ENCODE data around the gene TMEM219. TPM values are rescaled to one million over a fixed set of nuclear protein-coding genes. Genes with fewer than 3 reads are reported as not detected.
A peak's percentile ranks its signal among the peaks of the same experiment; 100 is the strongest.

The TMEM219 gene
- total and polyA plus RNA-seq, 9 of the 15 experiments (the other 6 are each of a cell fraction or from before 2014, with no cell fraction given), result 35.3 to 62.8 (median 55.5) TPM

GRCh38 chr16:30005341-30006094 lies 43.6 kb downstream of the TMEM219 start:
- H3K4me2 ChIP-seq (ENCODE audit: insufficient read depth, low read length), result no peak overlapping the region
- CTCF ChIA-PET (ENCODE audit: low intra/inter-chr PET ratio), result interaction anchor here (0.5 to 1.1 kb wide), 3 partner anchors 142 to 312 kb away, joined by 3 to 5 read pairs (median 4); partner anchors contain the start of gene CDIPT
- ATAC-seq, result peak; percentile 87
- no peaks in the 10 kb centered on the region for H3K9me1 ChIP-seq (ENCODE audit: control insufficient read depth, insufficient read depth, low read length)
- no peak overlapping the region for H3K9ac ChIP-seq (ENCODE audit: insufficient read depth in 1 of 2, low read depth in 2 of 2, low read length in 2 of 2)
- peak; percentile 79 for FAIRE-seq
- H2AFZ ChIP-seq (ENCODE audit: low read depth, low read length), result no peak overlapping the region
- peaks cover 12% of the 10 kb centered on the region; the same call in 1 of the 3 replicates for H3K36me3 ChIP-seq (ENCODE audit: control insufficient read depth, insufficient read depth, low read length)
- peaks cover 0 to 9% of the 10 kb centered on the region in 2 experiments; a peak in 3 of 5 replicates for H3K27me3 ChIP-seq (ENCODE audit: control insufficient read depth in 2 of 2, insufficient read depth in 2 of 2, low read length in 2 of 2)
- intact Hi-C loops (cut with micrococcal nuclease), result loop anchor here (5.0 kb wide), 1 partner anchor 143 kb away; the partner anchor contains the start of gene CDIPT
- no peak overlapping the region for H3K27ac ChIP-seq (ENCODE audit: extremely low read depth, low read depth, low read length)
- WGBS (ENCODE audit: insufficient coverage, low coverage, missing lambda C conversion rate), result 71% methylated on average over 27 of the region's 35 CpGs
- peaks cover 0 to 68% of the 10 kb centered on the region in 2 experiments; a peak in 2 of 5 replicates for H3K4me1 ChIP-seq (replicated peaks in 1 of 2; ENCODE audit: control insufficient read depth in 2 of 2, insufficient read depth in 2 of 2, low read length in 2 of 2)
- peaks cover 5% of the 10 kb centered on the region; the same call in 1 of the 2 replicates for H4K20me1 ChIP-seq (replicated peaks; ENCODE audit: control insufficient read depth, insufficient read depth, low read length)
- no peaks in the 10 kb centered on the region for H3K9me3 ChIP-seq (replicated peaks; ENCODE audit: control insufficient read depth, insufficient read depth, low read depth, low read length)
- peak; percentile 61 to 83 (median 74) for DNase-seq (ENCODE audit: extremely low read depth in 1 of 4, low spot score in 3 of 4)
- no peak overlapping the region for H3K4me3 ChIP-seq
- POLR2A ChIA-PET, result interaction anchor here (1.0 to 1.1 kb wide), 3 partner anchors 12 to 143 kb away, joined by 3 to 6 read pairs (median 5); partner anchors contain the start of gene CDIPT
- BruUV-seq (replicated peaks), result no TSS peak
- in situ Hi-C loops (cut with MboI), result no loop called here
- no peaks in the 10 kb centered on the region for H3K79me2 ChIP-seq (ENCODE audit: control insufficient read depth, insufficient read depth, low read length)
- TF ChIP-seq RB1 (IDR thresholded peaks at IDR 0.05; ENCODE audit: low read depth) (0 out of 2 replicates have a peak, but pooled peaks have one; percentile 25), CTCF (IDR thresholded peaks at IDR 0.05 in 2 of 3, conservative IDR thresholded peaks at IDR 0.05 in 1 of 3; ENCODE audit: insufficient read depth in 2 of 3, low read depth in 1 of 3, low read length in 3 of 3) (peak; percentile 88), VEZF1 (CRISPR knock-in tag; IDR thresholded peaks at IDR 0.05) (peak; percentile 42; the same call in 1 of the 2 replicates), DEAF1 (CRISPR knock-in tag; IDR thresholded peaks at IDR 0.05) (0 out of 2 replicates have a peak, but pooled peaks have one; percentile 40), MAZ (CRISPR knock-in tag; conservative IDR thresholded peaks at IDR 0.05 in 1 of 2, IDR thresholded peaks at IDR 0.05 in 1 of 2) (peak; percentile 35 to 69; a peak in 1 of 4 replicates), XRCC5 (IDR thresholded peaks at IDR 0.05; ENCODE audit: low read depth, low read length) (peak; percentile 53; the same call in 1 of the 2 replicates)
